AG04449 (cell line): ENCODE results near the gene CCDC126.

ENCODE experiments used
- CTCF ChIA-PET: fragments of 350-600 bp; formaldehyde crosslinking; extraction: SDS; loops from one replicate; lab custom pipeline; 2021; ENCODE audit warnings: antibody characterized with exemption; lab: Yijun Ruan, JAX
- POLR2A ChIA-PET: fragments of 400-600, 350-600 bp; formaldehyde crosslinking; extraction: SDS; loops from one replicate; lab custom pipeline; 2020; ENCODE audit warnings: antibody characterized with exemption, inconsistent platforms; lab: Yijun Ruan, JAX
- DNase-seq: peaks from one replicate; pipeline ENCODE4 v3.0.0-alpha.2; 2010; ENCODE audit warnings: low read depth, low spot score
- H3K4me3 ChIP-seq: 2 replicates; pipeline ENCODE4 v1.5.1; 2011; ENCODE audit warnings: low read depth, mild to moderate bottlenecking, control low read depth, low read length
- CTCF ChIP-seq: IDR thresholded peaks from one replicate; pipeline ENCODE4 v1.5.1; 2011; ENCODE audit warnings: mild to moderate bottlenecking, moderate library complexity, low read length, control low read depth, inconsistent platforms; ENCODE audit not compliant: insufficient read depth; ENCODE audit errors: missing control alignments

The CCDC126 gene

GRCh38 chr7:23590529-23590928, 6.7 kb upstream of the CCDC126 start:
- no peak overlapping the region for H3K4me3 ChIP-seq
- ChIA-PET CTCF (interaction anchor here (1.2 kb wide), 1 partner anchor 121 kb away, joined by 3 read pairs; no protein-coding TSS in a partner anchor), POLR2A (no interaction called here)
- DNase-seq: no peak
- TF ChIP-seq CTCF: no peak

GRCh38 chr7:23593706-23594105, 3.5 kb upstream of the CCDC126 start:
- POLR2A ChIA-PET: no interaction called here
- no peak for DNase-seq
- TF ChIP-seq CTCF: no peak
- no peak overlapping the region for H3K4me3 ChIP-seq
- CTCF ChIA-PET: no interaction called here

- no peak overlapping the region for H3K4me3 ChIP-seq
- DNase-seq: no peak
- POLR2A ChIA-PET: no interaction called here
- TF ChIP-seq CTCF: no peak
- CTCF ChIA-PET: interaction anchor here (1.2 to 1.3 kb wide), 2 partner anchors 24 to 49 kb away, joined by 3 read pairs; no protein-coding TSS in a partner anchor
Measured at GRCh38 chr7:23594879-23595604, 2.1 kb upstream of the CCDC126 start.

- DNase-seq: no peak
- peak overlapping the region; percentile 76 for H3K4me3 ChIP-seq
- CTCF ChIA-PET: interaction anchor here (0.6 to 1.9 kb wide), 6 partner anchors 17 to 113 kb away, joined by 3 to 4 read pairs (median 4); partner anchors contain the start of gene FAM221A
- POLR2A ChIA-PET: no interaction called here
- no peak for TF ChIP-seq CTCF
Measured at GRCh38 chr7:23598296-23598695, 1.1 kb downstream of the CCDC126 start.

- no peak overlapping the region for H3K4me3 ChIP-seq
- TF ChIP-seq CTCF: no peak
- CTCF ChIA-PET: interaction anchor here (1.4 kb wide), 1 partner anchor 113 kb away, joined by 4 read pairs; no protein-coding TSS in a partner anchor
- no peak for DNase-seq
- POLR2A ChIA-PET: no interaction called here
Measured at GRCh38 chr7:23600236-23600635, 3.1 kb downstream of the CCDC126 start.

- no peak overlapping the region for H3K4me3 ChIP-seq
- DNase-seq: no peak
- ChIA-PET POLR2A (no interaction called here), CTCF (no interaction called here)
- no peak for TF ChIP-seq CTCF
Measured at GRCh38 chr7:23603632-23604295, 6.6 kb downstream of the CCDC126 start.
